GM18526 (cell line): Measurements from ENCODE around the gene WNT2B.

ENCODE experiments used
- POLR2A ChIP-seq: IDR thresholded peaks from 3 replicates; pipeline ENCODE4 v1.6.1; 2011; ENCODE audit not compliant: insufficient read length; ENCODE audit errors: extremely low read depth

WNT2B gene

GRCh38 chr1:112538883-112539282, 30.1 kb downstream of the WNT2B start:
- TF ChIP-seq POLR2A, result no peak

- no peak for TF ChIP-seq POLR2A
Measured at GRCh38 chr1:112540226-112540794, 31.5 kb downstream of the WNT2B start.

GRCh38 chr1:112541299-112541698, 32.5 kb downstream of the WNT2B start:
- TF ChIP-seq POLR2A, result no peak

GRCh38 chr1:112542206-112542973, 33.6 kb downstream of the WNT2B start:
- no peak for TF ChIP-seq POLR2A

GRCh38 chr1:112544011-112544688, 35.4 kb downstream of the WNT2B start:
- no peak for TF ChIP-seq POLR2A

GRCh38 chr1:112544751-112545150, 36.0 kb downstream of the WNT2B start:
- TF ChIP-seq POLR2A, result no peak

GRCh38 chr1:112546076-112546475, 37.3 kb downstream of the WNT2B start:
- TF ChIP-seq POLR2A, result no peak

- TF ChIP-seq POLR2A, result no peak
Measured at GRCh38 chr1:112548547-112548946, 39.8 kb downstream of the WNT2B start.

- no peak for TF ChIP-seq POLR2A
Measured at GRCh38 chr1:112549590-112549989, 40.8 kb downstream of the WNT2B start.

GRCh38 chr1:112554411-112554810, 45.6 kb downstream of the WNT2B start:
- TF ChIP-seq POLR2A, result no peak

- no peak for TF ChIP-seq POLR2A
Measured at GRCh38 chr1:112557385-112557784, 48.6 kb downstream of the WNT2B start.

- no peak for TF ChIP-seq POLR2A
Measured at GRCh38 chr1:112558634-112559033, 49.9 kb downstream of the WNT2B start.

GRCh38 chr1:112563341-112563740, 54.6 kb downstream of the WNT2B start:
- TF ChIP-seq POLR2A, result no peak

GRCh38 chr1:112564081-112564480, 55.3 kb downstream of the WNT2B start:
- no peak for TF ChIP-seq POLR2A

GRCh38 chr1:112565800-112566199, 57.0 kb downstream of the WNT2B start:
- TF ChIP-seq POLR2A, result no peak

- TF ChIP-seq POLR2A, result no peak
Measured at GRCh38 chr1:112575154-112575804, 66.5 kb downstream of the WNT2B start.
